ENCODE data around the gene BMERB1. TPM values are rescaled to one million over a fixed set of nuclear protein-coding genes. Genes with fewer than 3 reads are reported as not detected.

The BMERB1 gene
- total and polyA plus RNA-seq, 9 of the 15 experiments (the other 6 are each of a cell fraction or from before 2014, with no cell fraction given) = 0.29 to 2.9 (median 0.94) TPM

DNA sequence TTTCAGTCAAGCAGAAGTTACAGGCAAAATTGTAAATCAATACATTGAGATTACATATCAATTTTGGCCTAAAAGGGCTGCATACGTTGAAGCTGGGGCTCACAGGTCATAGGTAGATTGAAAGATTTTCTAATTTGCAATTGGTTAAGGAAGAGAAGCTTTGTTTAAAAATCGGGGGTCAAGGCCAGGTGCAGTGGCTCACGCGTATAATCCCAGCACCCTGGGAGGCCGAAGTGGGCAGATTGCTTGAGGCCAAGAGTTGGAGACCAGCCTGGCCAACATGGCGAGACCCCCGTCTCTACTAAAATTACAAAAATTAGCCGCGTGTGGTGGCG, 140.2 kb downstream of the BMERB1 start (continued):
- TF ChIP-seq, protein P1, sequence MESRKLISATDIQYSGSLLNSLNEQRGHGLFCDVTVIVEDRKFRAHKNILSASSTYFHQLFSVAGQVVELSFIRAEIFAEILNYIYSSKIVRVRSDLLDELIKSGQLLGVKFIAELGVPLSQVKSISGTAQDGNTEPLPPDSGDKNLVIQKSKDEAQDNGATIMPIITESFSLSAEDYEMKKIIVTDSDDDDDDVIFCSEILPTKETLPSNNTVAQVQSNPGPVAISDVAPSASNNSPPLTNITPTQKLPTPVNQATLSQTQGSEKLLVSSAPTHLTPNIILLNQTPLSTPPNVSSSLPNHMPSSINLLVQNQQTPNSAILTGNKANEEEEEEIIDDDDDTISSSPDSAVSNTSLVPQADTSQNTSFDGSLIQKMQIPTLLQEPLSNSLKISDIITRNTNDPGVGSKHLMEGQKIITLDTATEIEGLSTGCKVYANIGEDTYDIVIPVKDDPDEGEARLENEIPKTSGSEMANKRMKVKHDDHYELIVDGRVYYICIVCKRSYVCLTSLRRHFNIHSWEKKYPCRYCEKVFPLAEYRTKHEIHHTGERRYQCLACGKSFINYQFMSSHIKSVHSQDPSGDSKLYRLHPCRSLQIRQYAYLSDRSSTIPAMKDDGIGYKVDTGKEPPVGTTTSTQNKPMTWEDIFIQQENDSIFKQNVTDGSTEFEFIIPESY (CRISPR knock-in tag; IDR thresholded peaks at IDR 0.05) = peak; percentile 41; the same call in 1 of the 2 replicates
- TF ChIP-seq, protein P2, sequence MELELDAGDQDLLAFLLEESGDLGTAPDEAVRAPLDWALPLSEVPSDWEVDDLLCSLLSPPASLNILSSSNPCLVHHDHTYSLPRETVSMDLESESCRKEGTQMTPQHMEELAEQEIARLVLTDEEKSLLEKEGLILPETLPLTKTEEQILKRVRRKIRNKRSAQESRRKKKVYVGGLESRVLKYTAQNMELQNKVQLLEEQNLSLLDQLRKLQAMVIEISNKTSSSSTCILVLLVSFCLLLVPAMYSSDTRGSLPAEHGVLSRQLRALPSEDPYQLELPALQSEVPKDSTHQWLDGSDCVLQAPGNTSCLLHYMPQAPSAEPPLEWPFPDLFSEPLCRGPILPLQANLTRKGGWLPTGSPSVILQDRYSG (tag; conservative IDR thresholded peaks at IDR 0.05; ENCODE audit: low read depth) = 0 out of 2 replicates have a peak, but pooled peaks have one; percentile 8
- TF ChIP-seq BRD4 (IDR thresholded peaks at IDR 0.05) (no peak), XRCC3 (IDR thresholded peaks at IDR 0.05) (no peak), RBM39 (optimal IDR thresholded peaks at IDR 0.05; ENCODE audit: low read depth, low read length) (no peak), HDAC6 (IDR thresholded peaks at IDR 0.05; ENCODE audit: low read depth, low read length) (no peak), EWSR1 (IDR thresholded peaks at IDR 0.05; ENCODE audit: borderline replicate concordance, low read depth, partially characterized antibody) (no peak), NR4A1 (CRISPR knock-in tag; IDR thresholded peaks at IDR 0.05) (no peak), NR4A1 (tag; IDR thresholded peaks at IDR 0.05) (peak; percentile 89; the same call in 1 of the 2 replicates), MTA2 (IDR thresholded peaks at IDR 0.05; ENCODE audit: low read depth) (no peak), MCM3 (IDR thresholded peaks at IDR 0.05) (no peak), ZNF24 (IDR thresholded peaks at IDR 0.05) (no peak), RFX1 (IDR thresholded peaks at IDR 0.05) (no peak), SNRNP70 (optimal IDR thresholded peaks at IDR 0.05; ENCODE audit: low read depth, low read length) (no peak), ZNF57 (CRISPR knock-in tag; IDR thresholded peaks at IDR 0.05) (no peak), SIRT6 (IDR thresholded peaks at IDR 0.05; ENCODE audit: low read depth, low read length) (no peak)
- TF ChIP-seq, protein P3, sequence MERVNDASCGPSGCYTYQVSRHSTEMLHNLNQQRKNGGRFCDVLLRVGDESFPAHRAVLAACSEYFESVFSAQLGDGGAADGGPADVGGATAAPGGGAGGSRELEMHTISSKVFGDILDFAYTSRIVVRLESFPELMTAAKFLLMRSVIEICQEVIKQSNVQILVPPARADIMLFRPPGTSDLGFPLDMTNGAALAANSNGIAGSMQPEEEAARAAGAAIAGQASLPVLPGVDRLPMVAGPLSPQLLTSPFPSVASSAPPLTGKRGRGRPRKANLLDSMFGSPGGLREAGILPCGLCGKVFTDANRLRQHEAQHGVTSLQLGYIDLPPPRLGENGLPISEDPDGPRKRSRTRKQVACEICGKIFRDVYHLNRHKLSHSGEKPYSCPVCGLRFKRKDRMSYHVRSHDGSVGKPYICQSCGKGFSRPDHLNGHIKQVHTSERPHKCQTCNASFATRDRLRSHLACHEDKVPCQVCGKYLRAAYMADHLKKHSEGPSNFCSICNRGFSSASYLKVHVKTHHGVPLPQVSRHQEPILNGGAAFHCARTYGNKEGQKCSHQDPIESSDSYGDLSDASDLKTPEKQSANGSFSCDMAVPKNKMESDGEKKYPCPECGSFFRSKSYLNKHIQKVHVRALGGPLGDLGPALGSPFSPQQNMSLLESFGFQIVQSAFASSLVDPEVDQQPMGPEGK (CRISPR knock-in tag; IDR thresholded peaks at IDR 0.05; ENCODE audit: borderline replicate concordance) = peak; percentile 1; the same call in 1 of the 2 replicates
- TF ChIP-seq, protein P4, sequence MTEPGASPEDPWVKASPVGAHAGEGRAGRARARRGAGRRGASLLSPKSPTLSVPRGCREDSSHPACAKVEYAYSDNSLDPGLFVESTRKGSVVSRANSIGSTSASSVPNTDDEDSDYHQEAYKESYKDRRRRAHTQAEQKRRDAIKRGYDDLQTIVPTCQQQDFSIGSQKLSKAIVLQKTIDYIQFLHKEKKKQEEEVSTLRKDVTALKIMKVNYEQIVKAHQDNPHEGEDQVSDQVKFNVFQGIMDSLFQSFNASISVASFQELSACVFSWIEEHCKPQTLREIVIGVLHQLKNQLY (CRISPR knock-in tag; conservative IDR thresholded peaks at IDR 0.05) = no peak
- TF ChIP-seq, protein P5, sequence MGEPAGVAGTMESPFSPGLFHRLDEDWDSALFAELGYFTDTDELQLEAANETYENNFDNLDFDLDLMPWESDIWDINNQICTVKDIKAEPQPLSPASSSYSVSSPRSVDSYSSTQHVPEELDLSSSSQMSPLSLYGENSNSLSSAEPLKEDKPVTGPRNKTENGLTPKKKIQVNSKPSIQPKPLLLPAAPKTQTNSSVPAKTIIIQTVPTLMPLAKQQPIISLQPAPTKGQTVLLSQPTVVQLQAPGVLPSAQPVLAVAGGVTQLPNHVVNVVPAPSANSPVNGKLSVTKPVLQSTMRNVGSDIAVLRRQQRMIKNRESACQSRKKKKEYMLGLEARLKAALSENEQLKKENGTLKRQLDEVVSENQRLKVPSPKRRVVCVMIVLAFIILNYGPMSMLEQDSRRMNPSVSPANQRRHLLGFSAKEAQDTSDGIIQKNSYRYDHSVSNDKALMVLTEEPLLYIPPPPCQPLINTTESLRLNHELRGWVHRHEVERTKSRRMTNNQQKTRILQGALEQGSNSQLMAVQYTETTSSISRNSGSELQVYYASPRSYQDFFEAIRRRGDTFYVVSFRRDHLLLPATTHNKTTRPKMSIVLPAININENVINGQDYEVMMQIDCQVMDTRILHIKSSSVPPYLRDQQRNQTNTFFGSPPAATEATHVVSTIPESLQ (CRISPR knock-in tag; IDR thresholded peaks at IDR 0.05) = no peak
- TF ChIP-seq, protein P6, sequence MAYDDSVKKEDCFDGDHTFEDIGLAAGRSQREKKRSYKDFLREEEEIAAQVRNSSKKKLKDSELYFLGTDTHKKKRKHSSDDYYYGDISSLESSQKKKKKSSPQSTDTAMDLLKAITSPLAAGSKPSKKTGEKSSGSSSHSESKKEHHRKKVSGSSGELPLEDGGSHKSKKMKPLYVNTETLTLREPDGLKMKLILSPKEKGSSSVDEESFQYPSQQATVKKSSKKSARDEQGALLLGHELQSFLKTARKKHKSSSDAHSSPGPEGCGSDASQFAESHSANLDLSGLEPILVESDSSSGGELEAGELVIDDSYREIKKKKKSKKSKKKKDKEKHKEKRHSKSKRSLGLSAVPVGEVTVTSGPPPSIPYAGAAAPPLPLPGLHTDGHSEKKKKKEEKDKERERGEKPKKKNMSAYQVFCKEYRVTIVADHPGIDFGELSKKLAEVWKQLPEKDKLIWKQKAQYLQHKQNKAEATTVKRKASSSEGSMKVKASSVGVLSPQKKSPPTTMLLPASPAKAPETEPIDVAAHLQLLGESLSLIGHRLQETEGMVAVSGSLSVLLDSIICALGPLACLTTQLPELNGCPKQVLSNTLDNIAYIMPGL (CRISPR knock-in tag; IDR thresholded peaks at IDR 0.05) = no peak

Measured in K562 (cell line).